IPS DF 6.9 (cell line): ENCODE results near the gene CMPK2.
"Not testable (repeated sequence)": the region's sequence is repeated elsewhere in the genome, so short reads cannot be mapped to it uniquely, and the experiment has no call there.

Experiments
- DNase-seq: peaks from one replicate; pipeline ENCODE4 v3.0.0-alpha.2; 2013; ENCODE audit warnings: low read depth, low spot score
- H3K27ac ChIP-seq: one replicate; pipeline ENCODE4 v1.5.1; 2013; ENCODE audit warnings: low read length, control low read depth
- H3K27me3 ChIP-seq: 2 replicates; pipeline ENCODE4 v1.6.1; 2013; ENCODE audit warnings: mild to moderate bottlenecking, low read length; ENCODE audit not compliant: control insufficient read depth, insufficient read depth
- H3K36me3 ChIP-seq: 2 replicates; pipeline ENCODE4 v1.6.1; 2013; ENCODE audit warnings: low read length; ENCODE audit not compliant: control insufficient read depth, insufficient read depth
- H3K4me1 ChIP-seq: 2 replicates; pipeline ENCODE4 v1.6.1; 2013; ENCODE audit warnings: low read length; ENCODE audit not compliant: control insufficient read depth, insufficient read depth
- H3K4me3 ChIP-seq: 2 replicates; pipeline ENCODE4 v1.5.1; 2013; ENCODE audit warnings: mild to moderate bottlenecking, low read length
- H3K9me3 ChIP-seq: 2 replicates; pipeline ENCODE4 v1.6.1; 2013; ENCODE audit warnings: low read length, inconsistent platforms; ENCODE audit not compliant: control insufficient read depth, insufficient read depth
- WGBS: extraction: QIAGEN DNeasy Blood & Tissue Kit; methylation state at CpG from one replicate; pipeline ENCODE4 v1.1.7; 2013; ENCODE audit warnings: mixed read lengths, missing lambda C conversion rate; ENCODE audit not compliant: insufficient read length, insufficient coverage; 5-methylcytosine and 5-hydroxymethylcytosine counted together

CMPK2 gene

DNA sequence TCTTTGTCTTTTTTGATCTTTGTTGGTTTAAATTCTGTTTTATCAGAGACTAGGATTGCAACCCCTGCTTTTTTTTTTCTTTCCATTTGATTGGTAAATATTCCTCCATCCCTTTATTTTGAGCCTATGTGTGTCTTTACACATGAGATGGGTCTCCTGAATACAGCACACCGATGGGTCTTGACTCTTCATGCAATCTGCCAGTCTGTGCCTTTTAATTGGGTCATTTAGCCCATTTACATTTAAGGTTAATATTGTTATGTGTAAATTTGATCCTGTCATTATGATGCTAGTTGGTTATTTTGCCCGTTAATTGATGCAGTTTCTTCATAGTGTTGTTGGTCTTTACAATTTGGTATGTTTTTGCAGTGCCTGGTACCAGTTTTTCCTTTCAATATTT, 36.9 kb upstream of the CMPK2 start:
- not testable (repeated sequence) for DNase-seq, H3K27ac ChIP-seq, H3K4me1 ChIP-seq, H3K27me3 ChIP-seq, H3K9me3 ChIP-seq, H3K36me3 ChIP-seq, H3K4me3 ChIP-seq
- WGBS = no CpG with 5 or more reads among the region's 2 CpGs

DNA sequence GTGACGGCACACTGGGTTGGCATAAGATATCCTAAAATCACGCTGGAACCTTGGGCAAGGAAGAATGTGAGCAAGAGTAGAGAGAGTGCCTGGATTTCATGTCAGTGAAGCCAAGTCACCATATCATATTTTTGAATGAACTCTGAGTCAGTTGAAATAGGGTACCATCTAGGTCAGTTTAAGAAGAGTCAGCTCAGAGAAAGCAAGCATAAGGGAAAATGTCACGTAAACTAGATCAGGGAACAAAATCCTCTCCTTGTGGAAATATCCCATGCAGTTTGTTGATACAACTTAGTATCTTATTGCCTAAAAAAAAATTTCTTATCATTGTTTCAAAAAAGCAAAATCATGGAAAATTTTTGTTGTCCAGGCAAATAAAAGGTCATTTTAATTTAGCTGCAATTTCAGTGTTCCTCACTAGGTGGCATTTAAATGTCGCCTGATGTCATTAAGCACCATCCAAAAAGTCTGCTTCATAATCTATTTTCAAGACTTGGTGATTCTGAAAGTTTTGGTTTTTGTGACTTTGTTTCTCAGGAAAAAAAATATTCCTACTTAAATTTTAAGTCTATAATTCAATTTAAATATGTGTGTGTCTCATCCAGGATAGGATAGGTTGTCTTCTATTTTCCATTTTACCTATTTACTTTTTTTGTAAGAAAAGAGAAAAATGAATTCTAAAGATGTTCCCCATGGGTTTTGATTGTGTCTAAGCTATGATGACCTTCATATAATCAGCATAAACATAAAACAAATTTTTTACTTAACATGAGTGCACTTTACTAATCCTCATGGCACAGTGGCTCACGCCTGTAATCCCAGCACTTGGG, 31.4 kb upstream of the CMPK2 start:
- no CpG with 5 or more reads among the region's 5 CpGs for WGBS
- no peak for DNase-seq

DNA sequence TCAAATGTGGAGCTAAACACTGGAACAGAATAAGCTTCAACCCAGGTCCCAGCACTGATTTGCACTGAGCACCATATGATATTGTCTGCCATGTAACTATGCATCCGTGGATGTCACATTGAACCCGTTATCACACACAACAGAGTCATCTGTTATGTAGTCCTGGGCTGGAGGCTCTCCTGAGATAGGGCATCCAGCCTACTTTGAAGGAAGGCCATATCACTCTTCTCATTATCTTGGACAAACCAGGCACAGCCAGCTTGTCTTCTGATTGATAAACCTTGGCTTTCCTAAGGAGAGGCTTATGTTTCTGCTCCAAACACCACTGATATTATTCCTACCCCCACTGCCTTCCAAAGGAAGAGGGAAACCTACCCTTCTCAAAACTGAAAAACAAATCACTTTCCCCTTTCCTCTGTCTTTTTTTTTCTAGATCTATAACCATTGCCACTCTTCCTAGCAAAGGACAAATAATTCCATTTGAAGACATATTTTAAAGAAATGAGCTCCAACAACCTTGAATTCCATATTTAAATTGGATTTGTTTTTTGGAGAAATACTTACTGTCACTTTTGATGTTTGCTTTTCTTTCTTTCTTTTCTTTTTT, 28.3 kb upstream of the CMPK2 start:
- H3K9me3 ChIP-seq = no peaks in the 10 kb centered on the region
- WGBS = no CpG with 5 or more reads among the region's 2 CpGs
- no peak overlapping the region for H3K4me3 ChIP-seq
- H3K36me3 ChIP-seq = no peaks in the 10 kb centered on the region
- H3K4me1 ChIP-seq = no peaks in the 10 kb centered on the region
- H3K27me3 ChIP-seq = no peaks in the 10 kb centered on the region
- H3K27ac ChIP-seq = no peak overlapping the region
- DNase-seq = no peak

More for the DNA sequence above, 31.4 kb upstream of the CMPK2 start:
- H3K4me3 ChIP-seq = no peak overlapping the region
- no peaks in the 10 kb centered on the region for H3K4me1 ChIP-seq
- H3K27ac ChIP-seq = no peak overlapping the region
- no peaks in the 10 kb centered on the region for H3K27me3 ChIP-seq
- no peaks in the 10 kb centered on the region for H3K9me3 ChIP-seq
- H3K36me3 ChIP-seq = no peaks in the 10 kb centered on the region

DNA sequence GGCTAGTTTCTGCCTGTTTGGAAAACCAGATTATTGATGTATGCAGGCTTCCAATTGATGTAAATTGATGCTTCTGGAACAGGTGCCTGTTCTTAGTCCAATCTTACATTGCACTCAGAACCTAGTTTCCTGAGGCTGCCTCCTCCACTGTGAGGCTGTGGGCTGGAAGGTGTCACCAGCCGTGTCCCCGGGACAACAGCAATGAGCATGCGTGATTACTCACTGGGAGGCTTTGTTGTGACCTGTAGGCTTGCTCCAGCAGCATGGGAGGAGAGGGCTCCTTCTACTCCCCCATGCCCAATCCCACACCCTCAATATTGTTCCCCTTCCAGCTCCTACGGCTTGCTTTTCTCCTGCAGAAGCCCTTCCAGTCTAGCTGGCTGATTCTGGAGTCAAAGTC, 23.0 kb upstream of the CMPK2 start:
- DNase-seq = no peak
- no CpG with 5 or more reads among the region's 4 CpGs for whole genome bisulfite sequencing
- no peaks in the 10 kb centered on the region for H3K27me3 ChIP-seq
- no peaks in the 10 kb centered on the region for H3K4me1 ChIP-seq
- no peaks in the 10 kb centered on the region for H3K36me3 ChIP-seq
- no peak overlapping the region for H3K4me3 ChIP-seq
- H3K9me3 ChIP-seq = no peaks in the 10 kb centered on the region
- H3K27ac ChIP-seq = no peak overlapping the region

DNA sequence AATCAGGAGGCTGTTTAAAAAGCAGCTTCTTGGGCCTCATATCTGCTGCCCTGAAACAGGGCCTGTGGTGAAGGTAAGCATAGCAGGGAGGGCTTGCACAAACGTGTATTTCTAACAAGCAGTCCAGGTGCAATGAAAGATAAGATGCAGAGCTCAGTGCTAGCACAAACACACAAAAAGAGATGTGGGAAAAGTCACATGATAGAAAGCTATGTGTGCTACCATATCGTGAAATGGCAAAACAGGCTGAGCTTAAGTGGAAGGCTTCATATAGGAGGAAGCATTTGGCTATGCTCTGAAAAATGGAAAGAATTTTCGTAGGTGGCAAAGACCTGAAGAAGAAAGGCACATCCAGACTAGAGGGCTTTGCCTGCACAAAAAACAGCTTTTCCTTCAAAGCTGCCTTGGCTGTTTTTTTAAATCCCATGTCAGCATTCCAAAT, 22.1 kb upstream of the CMPK2 start:
- no peak for DNase-seq
- Histone ChIP-seq H3K9me3 (no peaks in the 10 kb centered on the region), H3K27me3 (no peaks in the 10 kb centered on the region), H3K4me3 (no peak overlapping the region), H3K27ac (no peak overlapping the region), H3K4me1 (no peaks in the 10 kb centered on the region), H3K36me3 (no peaks in the 10 kb centered on the region)
- no CpG with 5 or more reads among the region's 3 CpGs for WGBS

DNA sequence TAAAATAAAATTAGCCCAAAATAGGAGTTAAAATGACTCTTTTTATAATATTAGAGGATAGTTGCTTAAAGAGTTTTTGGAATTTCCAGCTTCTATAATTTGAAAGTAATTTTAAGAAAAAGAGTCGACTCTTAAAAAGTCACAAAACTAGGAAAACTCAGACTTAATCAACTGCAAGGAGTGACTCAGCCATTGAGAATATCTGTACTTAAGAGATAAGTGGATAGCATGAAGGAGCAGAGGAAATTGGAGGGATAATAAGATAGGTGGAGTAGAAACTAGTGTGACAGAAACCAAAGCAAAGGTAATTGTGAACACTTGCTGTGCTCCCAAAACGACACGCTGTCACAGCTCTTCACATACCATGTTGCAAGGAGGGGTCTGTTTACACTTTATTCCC, 20.3 kb upstream of the CMPK2 start:
- Histone ChIP-seq H3K9me3 (no peaks in the 10 kb centered on the region), H3K36me3 (no peaks in the 10 kb centered on the region), H3K27me3 (no peaks in the 10 kb centered on the region), H3K4me3 (no peak overlapping the region), H3K4me1 (no peaks in the 10 kb centered on the region), H3K27ac (no peak overlapping the region)
- no CpG with 5 or more reads among the region's 3 CpGs for WGBS
- no peak for DNase-seq

DNA sequence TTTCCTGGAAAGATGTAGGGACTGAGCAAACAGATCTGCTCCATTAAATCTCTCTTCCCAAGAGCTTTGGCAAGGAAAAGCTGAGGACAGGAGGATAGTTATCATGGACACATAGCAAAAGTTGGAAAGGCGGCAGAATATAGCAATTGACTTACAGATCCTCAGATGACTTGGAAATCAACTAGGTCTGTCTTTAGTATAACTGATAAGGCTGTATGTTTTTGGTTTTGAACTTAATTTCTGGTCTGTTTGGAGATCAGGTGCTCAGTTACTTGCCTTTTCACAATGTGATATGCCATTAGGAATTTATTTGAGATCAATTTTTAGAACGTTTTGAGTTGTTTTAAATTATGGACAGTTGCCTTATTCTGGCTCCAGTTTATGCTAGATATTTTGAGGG, 19.8 kb upstream of the CMPK2 start:
- Histone ChIP-seq H3K9me3 (no peaks in the 10 kb centered on the region), H3K27ac (no peak overlapping the region), H3K4me1 (no peaks in the 10 kb centered on the region), H3K36me3 (no peaks in the 10 kb centered on the region), H3K27me3 (no peaks in the 10 kb centered on the region), H3K4me3 (no peak overlapping the region)
- DNase-seq = no peak
- WGBS = no CpG with 5 or more reads among the region's 2 CpGs

DNA sequence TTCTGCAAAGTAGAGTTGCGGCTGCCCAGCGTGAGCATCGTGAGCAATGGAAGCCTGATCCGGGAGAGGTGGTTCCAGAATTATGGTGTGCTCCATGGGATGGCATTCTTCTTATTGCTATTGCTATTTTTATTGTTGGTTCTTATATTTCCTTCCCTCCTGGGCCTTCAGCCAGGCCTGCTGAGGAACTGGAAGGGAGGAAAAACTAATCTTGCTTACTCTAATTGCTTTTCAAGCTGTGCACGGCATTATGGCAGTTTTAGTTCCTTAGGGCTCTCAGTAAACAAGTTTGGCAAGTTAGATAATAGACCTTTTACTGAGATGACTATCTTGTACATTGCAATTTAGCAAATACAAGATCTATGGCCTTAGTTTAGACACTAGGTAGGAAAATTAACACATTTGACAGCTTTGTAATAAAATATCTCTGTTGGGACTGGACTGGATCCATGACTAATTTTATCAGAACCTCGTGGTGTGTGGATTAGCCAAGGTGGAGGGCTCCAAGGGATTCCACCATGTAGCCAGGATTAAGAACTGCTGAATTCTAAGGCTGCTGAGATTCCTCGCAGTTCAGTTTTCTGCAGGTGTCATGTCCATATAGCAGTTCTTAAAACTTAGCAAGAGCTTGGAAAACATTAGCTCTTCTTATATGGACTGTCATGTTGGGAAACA, 17.9 kb upstream of the CMPK2 start:
- no peaks in the 10 kb centered on the region for H3K4me1 ChIP-seq

DNA sequence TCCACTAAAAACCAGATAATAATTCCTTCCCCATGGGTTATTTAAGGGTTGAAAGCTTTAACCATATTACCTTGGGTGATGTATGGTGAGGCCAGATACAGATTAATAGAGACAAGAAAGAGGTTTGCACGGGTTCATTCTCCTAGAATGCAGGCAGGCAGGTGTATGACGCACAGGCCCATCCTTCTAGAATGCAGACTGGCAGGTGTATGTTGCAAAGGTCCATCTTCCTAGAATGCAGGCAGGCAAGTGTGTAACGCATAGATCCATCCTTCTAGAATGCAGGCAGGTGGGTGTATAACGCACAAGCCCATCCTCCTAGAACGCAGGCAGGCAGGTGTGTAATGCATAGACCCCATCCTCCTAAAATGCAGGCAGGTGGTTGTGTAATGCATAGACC, 15.8 kb upstream of the CMPK2 start:
- no peak for DNase-seq
- H3K4me3 ChIP-seq = no peak overlapping the region
- no CpG with 5 or more reads among the region's 5 CpGs for WGBS
- H3K27me3 ChIP-seq = no peaks in the 10 kb centered on the region
- H3K27ac ChIP-seq = no peak overlapping the region
- no peaks in the 10 kb centered on the region for H3K4me1 ChIP-seq
- H3K9me3 ChIP-seq = no peaks in the 10 kb centered on the region
- H3K36me3 ChIP-seq = no peaks in the 10 kb centered on the region

More for the DNA sequence above, 17.9 kb upstream of the CMPK2 start:
- DNase-seq = no peak
- WGBS = no CpG with 5 or more reads among the region's 7 CpGs
- Histone ChIP-seq H3K27me3 (no peaks in the 10 kb centered on the region), H3K27ac (no peak overlapping the region), H3K9me3 (no peaks in the 10 kb centered on the region), H3K4me3 (no peak overlapping the region), H3K36me3 (no peaks in the 10 kb centered on the region)

DNA sequence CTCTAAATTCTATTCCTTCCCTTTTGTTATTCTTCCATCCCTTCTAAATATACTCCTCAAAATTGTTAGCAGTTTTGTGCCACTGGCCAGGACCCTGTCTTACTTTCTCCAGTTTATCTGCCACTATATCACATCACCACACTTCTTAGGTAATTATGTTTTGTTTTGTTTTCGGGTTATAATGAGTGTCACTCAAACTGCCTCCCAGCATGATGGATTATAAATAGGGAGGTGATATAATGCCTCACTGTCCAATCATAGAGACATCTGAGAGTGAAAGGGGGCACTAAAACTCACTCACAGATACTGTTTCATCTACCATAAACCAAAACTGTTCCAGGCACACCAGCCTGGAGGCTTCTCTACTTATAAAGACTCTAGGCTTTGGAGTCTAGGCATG, 15.3 kb upstream of the CMPK2 start:
- H3K36me3 ChIP-seq = no peaks in the 10 kb centered on the region
- H3K9me3 ChIP-seq = no peaks in the 10 kb centered on the region
- H3K4me1 ChIP-seq = no peaks in the 10 kb centered on the region
- no CpG with 5 or more reads among the region's 1 CpG for WGBS
- no peaks in the 10 kb centered on the region for H3K27me3 ChIP-seq
- H3K4me3 ChIP-seq = no peak overlapping the region
- H3K27ac ChIP-seq = no peak overlapping the region
- no peak for DNase-seq
